Fibroblast of lung (primary cell): Measurements from ENCODE around the gene CDH4. TPM values are rescaled to one million over a fixed set of nuclear protein-coding genes. Genes with fewer than 3 reads are reported as not detected.
"Not testable (repeated sequence)": the region's sequence is repeated elsewhere in the genome, so short reads cannot be mapped to it uniquely, and the experiment has no call there.

Experiments
- DNase-seq, 2 donors: peaks; one replicate each; pipeline versions ENCODE4 v3.0.0 to v3.0.0-alpha.2; 2010; ENCODE audit warnings: low read depth in 2 of 2
- H2AFZ ChIP-seq: 2 replicates; pipeline ENCODE4 v1.5.1; 2012; ENCODE audit warnings: low read length, control low read depth, inconsistent platforms
- H3K27ac ChIP-seq: 2 replicates; pipeline ENCODE4 v1.5.1; 2011; ENCODE audit warnings: low read length, control low read depth; ENCODE audit not compliant: insufficient read depth
- H3K27me3 ChIP-seq: 2 replicates; pipeline ENCODE4 v1.5.1; 2011; ENCODE audit warnings: mild to moderate bottlenecking, low read length; ENCODE audit not compliant: control insufficient read depth, insufficient read depth
- H3K36me3 ChIP-seq: 2 replicates; pipeline ENCODE4 v1.5.1; 2011; ENCODE audit warnings: low read length; ENCODE audit not compliant: control insufficient read depth, insufficient read depth
- H3K4me1 ChIP-seq: 2 replicates; pipeline ENCODE4 v1.5.1; 2011; ENCODE audit warnings: low read length; ENCODE audit not compliant: control insufficient read depth, insufficient read depth; ENCODE audit errors: extremely low read depth
- H3K4me2 ChIP-seq: 2 replicates; pipeline ENCODE4 v1.5.1; 2011; ENCODE audit warnings: low read length, control low read depth; ENCODE audit not compliant: insufficient read depth; ENCODE audit errors: extremely low read depth
- H3K4me3 ChIP-seq, 4 experiments: fragments of 200-600 bp in 1 of 4; sonication (generic) in 1 of 4; replicated peaks in 1 of 4; 2 replicates each; pipeline ENCODE4 v1.5.1; 2011 to 2016; ENCODE audit warnings: low read length in 4 of 4, low read depth in 3 of 4, mild to moderate bottlenecking in 3 of 4, control low read depth in 2 of 4, inconsistent platforms in 1 of 4, mixed read lengths in 1 of 4; ENCODE audit not compliant: insufficient read depth in 1 of 4; ENCODE audit errors: control extremely low read depth in 1 of 4
- H3K79me2 ChIP-seq: 2 replicates; pipeline ENCODE4 v1.5.1; 2012; ENCODE audit warnings: mild to moderate bottlenecking, low read length, inconsistent platforms; ENCODE audit not compliant: control insufficient read depth, insufficient read depth
- H3K9ac ChIP-seq: 2 replicates; pipeline ENCODE4 v1.5.1; 2011; ENCODE audit warnings: mild to moderate bottlenecking, low read length, control low read depth; ENCODE audit not compliant: insufficient read depth
- H3K9me3 ChIP-seq: 2 replicates; pipeline ENCODE4 v1.5.1; 2012; ENCODE audit warnings: low read depth, low read length; ENCODE audit not compliant: control insufficient read depth, insufficient read depth
- H4K20me1 ChIP-seq: 2 replicates; pipeline ENCODE4 v1.5.1; 2011; ENCODE audit warnings: low read length; ENCODE audit not compliant: control insufficient read depth, insufficient read depth; ENCODE audit errors: extremely low read depth
- CTCF ChIP-seq, 2 donors: IDR thresholded peaks in 1 of 2; conservative IDR thresholded peaks in 1 of 2; 1 replicate in 1 of 2; 2 replicates in 1 of 2; pipeline ENCODE4 v1.5.1; 2011 to 2012; ENCODE audit warnings: low read length in 2 of 2, control low read depth in 1 of 2, inconsistent platforms in 1 of 2, low read depth in 1 of 2, mild to moderate bottlenecking in 1 of 2
- EZH2 ChIP-seq: IDR thresholded peaks from 2 replicates; pipeline ENCODE4 v1.5.1; 2012; ENCODE audit warnings: low read length, control low read depth, mild to moderate bottlenecking; ENCODE audit errors: missing control alignments
- polyA plus RNA-seq, 2 donors: library from polyadenylated mRNA; depleted of rRNA in 1 of 2; stranded (reverse) in 1 of 2; unstranded in 1 of 2; fragments of >200 nt; gene quantifications; 2 replicates each; pipeline ENCODE4 v1.2.1, GENCODE V29; 2011 to 2012; ENCODE audit warnings: missing spikeins in 1 of 2
- total RNA-seq: library from RNA; depleted of rRNA; stranded (reverse); fragments of >200 nt; gene quantifications from 2 replicates; pipeline ENCODE4 v1.2.1, GENCODE V29; 2014

Gene CDH4
- total and polyA plus RNA-seq, 2 donors (not counting 1 experiment from before 2014, with no cell fraction given): 4.8 to 6.8 TPM

GRCh38 chr20:61852268-61853072 lies 600.4 kb downstream of the CDH4 start:
- Histone ChIP-seq H3K4me2 (no peak overlapping the region), H3K27ac (no peak overlapping the region), H3K9me3 (no peaks in the 10 kb centered on the region), H3K4me1 (peaks cover 3% of the 10 kb centered on the region), H3K27me3 (peaks cover 8% of the 10 kb centered on the region), H4K20me1 (no peaks in the 10 kb centered on the region), H3K79me2 (no peaks in the 10 kb centered on the region), H3K36me3 (no peaks in the 10 kb centered on the region), H3K9ac (no peak overlapping the region), H2AFZ (no peak overlapping the region), H3K4me3 (no peak overlapping the region)
- TF ChIP-seq CTCF (conservative IDR thresholded peaks at IDR 0.05 in 1 of 2, IDR thresholded peaks at IDR 0.05 in 1 of 2; ENCODE audit: low read depth in 1 of 2, low read length in 2 of 2) (no peak), EZH2 (no peak)
- DNase-seq: no peak

- no peak overlapping the region for H3K27ac ChIP-seq
- H3K4me1 ChIP-seq: peaks cover 3% of the 10 kb centered on the region
- peaks cover 8% of the 10 kb centered on the region for H3K27me3 ChIP-seq
- H3K79me2 ChIP-seq: no peaks in the 10 kb centered on the region
- H3K9me3 ChIP-seq: no peaks in the 10 kb centered on the region
- no peak overlapping the region for H3K4me3 ChIP-seq
- TF ChIP-seq EZH2 (no peak), CTCF (conservative IDR thresholded peaks at IDR 0.05 in 1 of 2, IDR thresholded peaks at IDR 0.05 in 1 of 2; ENCODE audit: low read depth in 1 of 2, low read length in 2 of 2) (no peak)
- no peaks in the 10 kb centered on the region for H3K36me3 ChIP-seq
- H2AFZ ChIP-seq: no peak overlapping the region
- H3K9ac ChIP-seq: no peak overlapping the region
- DNase-seq: no peak
- H3K4me2 ChIP-seq: no peak overlapping the region
- no peaks in the 10 kb centered on the region for H4K20me1 ChIP-seq
These were observed 601.3 kb downstream of the CDH4 start for GRCh38 chr20:61853073-61854005.

- not testable (repeated sequence) for H3K36me3 ChIP-seq, H3K4me1 ChIP-seq, H3K4me3 ChIP-seq, H3K4me2 ChIP-seq, H3K79me2 ChIP-seq, H3K9me3 ChIP-seq, H3K27ac ChIP-seq, H4K20me1 ChIP-seq, H3K9ac ChIP-seq, H3K27me3 ChIP-seq, DNase-seq, H2AFZ ChIP-seq
These were observed 602.5 kb downstream of the CDH4 start for GRCh38 chr20:61854538-61854937.
